GM12878 (cell line): ENCODE measurements around the gene SAP25. TPM values are rescaled to one million over a fixed set of nuclear protein-coding genes. Genes with fewer than 3 reads are reported as not detected.

Source experiments
- ATF7 ChIP-seq: fragments of 450-650 bp; IDR thresholded peaks from 2 replicates; pipeline ENCODE4 v1.6.1; 2016; ENCODE audit warnings: low read depth, mild to moderate bottlenecking
- BACH1 ChIP-seq: fragments of 450-650 bp; IDR thresholded peaks from 2 replicates; pipeline ENCODE4 v1.6.1; 2017; ENCODE audit warnings: mild to moderate bottlenecking, borderline replicate concordance
- E4F1 ChIP-seq: fragments of 450-650 bp; IDR thresholded peaks from 2 replicates; pipeline ENCODE4 v1.6.1; 2018; ENCODE audit warnings: borderline replicate concordance, mild to moderate bottlenecking; ENCODE audit not compliant: partially characterized antibody
- EED ChIP-seq: sonication (generic); IDR thresholded peaks from 2 replicates; pipeline ENCODE4 v1.6.1; 2016; ENCODE audit warnings: antibody characterized with exemption, low read depth
- HDAC2 ChIP-seq: fragments of 200-600 bp; sonication (generic); IDR thresholded peaks from 2 replicates; pipeline ENCODE4 v1.6.1; 2017
- IRF3 ChIP-seq: fragments of 450-650 bp; IDR thresholded peaks from 2 replicates; pipeline ENCODE4 v1.6.1; 2014; ENCODE audit warnings: mild to moderate bottlenecking
- KDM1A ChIP-seq: fragments of 200-600 bp; sonication (generic); IDR thresholded peaks from 2 replicates; pipeline ENCODE4 v1.6.1; 2016; ENCODE audit warnings: borderline replicate concordance
- MLLT1 ChIP-seq: fragments of 450-650 bp; IDR thresholded peaks from 2 replicates; pipeline ENCODE4 v1.6.1; 2016; ENCODE audit warnings: mild to moderate bottlenecking
- MTA3 ChIP-seq: IDR thresholded peaks from 2 replicates; pipeline ENCODE4 v1.6.1; 2012; ENCODE audit warnings: low read length, inconsistent platforms, borderline replicate concordance
- NFIC ChIP-seq: IDR thresholded peaks from 2 replicates; pipeline ENCODE4 v1.6.1; 2012; ENCODE audit warnings: low read depth, mild to moderate bottlenecking, inconsistent platforms, low read length, moderate library complexity
- NKRF ChIP-seq: fragments of 450-650 bp; conservative IDR thresholded peaks from 2 replicates; pipeline ENCODE4 v1.6.1; 2017; ENCODE audit warnings: mild to moderate bottlenecking, moderate library complexity
- RAD51 ChIP-seq: fragments of 450-650 bp; IDR thresholded peaks from 2 replicates; pipeline ENCODE4 v1.6.1; 2016; ENCODE audit warnings: moderate library complexity, mild to moderate bottlenecking, inconsistent platforms
- SPI1 ChIP-seq: IDR thresholded peaks from 2 replicates; pipeline ENCODE4 v1.6.1; 2011; ENCODE audit warnings: low read depth, mild to moderate bottlenecking, low read length, moderate library complexity, borderline replicate concordance; ENCODE audit not compliant: insufficient read depth
- SUPT20H ChIP-seq: IDR thresholded peaks from 2 replicates; pipeline ENCODE4 v1.6.1; 2011; ENCODE audit warnings: low read depth, mild to moderate bottlenecking, low read length, moderate library complexity, borderline replicate concordance; ENCODE audit not compliant: control insufficient read depth
- TBL1XR1 ChIP-seq: IDR thresholded peaks from 2 replicates; pipeline ENCODE4 v1.6.1; 2012; ENCODE audit warnings: low read depth, low read length, improper control_type of control experiment
- TCF7 ChIP-seq: IDR thresholded peaks from 2 replicates; pipeline ENCODE4 v1.6.1; 2014; ENCODE audit warnings: antibody characterized with exemption, borderline replicate concordance
- ZNF274 ChIP-seq: IDR thresholded peaks from one replicate; pipeline ENCODE4 v1.8.0; 2011; ENCODE audit not compliant: insufficient read length, insufficient read depth
- ZNF592 ChIP-seq: fragments of 450-650 bp; IDR thresholded peaks from 2 replicates; pipeline ENCODE4 v1.6.1; 2017; ENCODE audit warnings: mild to moderate bottlenecking, moderate library complexity
- ZNF622 ChIP-seq: fragments of 450-650 bp; IDR thresholded peaks from 2 replicates; pipeline ENCODE4 v1.6.1; 2017; ENCODE audit warnings: mild to moderate bottlenecking, inconsistent platforms
- ZSCAN29 ChIP-seq: fragments of 450-650 bp; IDR thresholded peaks from 2 replicates; pipeline ENCODE4 v1.6.1; 2017; ENCODE audit warnings: mild to moderate bottlenecking, moderate library complexity
- ZZZ3 ChIP-seq: IDR thresholded peaks from 2 replicates; pipeline ENCODE4 v1.6.1; 2011; ENCODE audit warnings: low read depth; ENCODE audit not compliant: control insufficient read depth, insufficient read length
- polyA plus RNA-seq, 11 experiments: library from polyadenylated mRNA; depleted of rRNA in 4 of 11; unstranded in 6 of 11; stranded (reverse) in 5 of 11; fragments of >200 nt; fragmentation: Nextera tagmentation in 4 of 11; fragmentation: Illumina TruSeq in 1 of 11; extraction: Ambion mirVana in 4 of 11; extraction: Trizol in 1 of 11; gene quantifications; 1 replicate in 1 of 11; 2 replicates in 10 of 11; pipeline versions ENCODE4 v1.2.1 to v1.2.3, GENCODE V29; 2011 to 2016; ENCODE audit warnings: inconsistent platforms in 2 of 11, missing spikeins in 2 of 11, low read depth in 1 of 11
- total RNA-seq, 4 experiments: library from RNA; depleted of rRNA in 3 of 4; stranded (reverse); fragments of >200 nt in 3 of 4; fragmentation: Illumina TruSeq in 1 of 4; extraction: Trizol in 1 of 4; gene quantifications; 2 replicates each; pipeline versions ENCODE4 v1.2.1 to v1.2.3, GENCODE V29; 2013 to 2021

SAP25 gene
- total and polyA plus RNA-seq, 10 of the 15 experiments (the other 5 are each of a cell fraction or from before 2014, with no cell fraction given) = 0.14 to 8.6 (median 1.1) TPM

GRCh38 chr7:100547872-100548271, 25.8 kb downstream of the SAP25 start (continued):
- TF ChIP-seq ZNF592 (no peak), MTA3 (no peak), SPI1 (peak; percentile 53), EED (peak; percentile 52; the same call in 1 of the 2 replicates), NFIC (no peak), ATF7 (no peak), ZNF622 (no peak), SUPT20H (no peak), ZNF274 (no peak), RAD51 (peak; percentile 60; the same call in 1 of the 2 replicates), TCF7 (no peak), ZZZ3 (no peak), IRF3 (no peak), KDM1A (no peak), E4F1 (no peak), NKRF (no peak), ZSCAN29 (no peak), MLLT1 (no peak), BACH1 (no peak), TBL1XR1 (no peak), HDAC2 (no peak)
